ENCODE measurements around the gene KCNH1.

The KCNH1 gene

DNA sequence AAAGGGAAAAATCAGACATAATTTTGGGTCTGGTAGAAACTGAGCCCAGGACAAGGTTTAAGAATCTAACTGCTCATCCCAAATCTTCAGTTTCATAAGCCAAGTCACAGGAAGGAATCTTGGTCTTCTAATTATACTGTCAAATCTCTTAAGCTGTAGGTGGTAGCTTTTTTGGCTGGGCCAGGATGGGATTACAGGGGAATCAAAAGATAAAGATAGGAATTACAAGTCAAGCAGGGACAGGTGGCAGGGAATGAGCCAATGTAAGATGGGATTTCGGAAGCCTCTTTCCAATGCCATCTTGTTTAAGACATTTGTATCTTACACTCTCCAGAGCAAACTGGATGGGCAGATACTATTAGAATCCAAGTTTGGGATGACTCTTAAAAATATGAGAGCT lies 383.5 kb downstream of the KCNH1 start:
- TF ChIP-seq, protein P1, sequence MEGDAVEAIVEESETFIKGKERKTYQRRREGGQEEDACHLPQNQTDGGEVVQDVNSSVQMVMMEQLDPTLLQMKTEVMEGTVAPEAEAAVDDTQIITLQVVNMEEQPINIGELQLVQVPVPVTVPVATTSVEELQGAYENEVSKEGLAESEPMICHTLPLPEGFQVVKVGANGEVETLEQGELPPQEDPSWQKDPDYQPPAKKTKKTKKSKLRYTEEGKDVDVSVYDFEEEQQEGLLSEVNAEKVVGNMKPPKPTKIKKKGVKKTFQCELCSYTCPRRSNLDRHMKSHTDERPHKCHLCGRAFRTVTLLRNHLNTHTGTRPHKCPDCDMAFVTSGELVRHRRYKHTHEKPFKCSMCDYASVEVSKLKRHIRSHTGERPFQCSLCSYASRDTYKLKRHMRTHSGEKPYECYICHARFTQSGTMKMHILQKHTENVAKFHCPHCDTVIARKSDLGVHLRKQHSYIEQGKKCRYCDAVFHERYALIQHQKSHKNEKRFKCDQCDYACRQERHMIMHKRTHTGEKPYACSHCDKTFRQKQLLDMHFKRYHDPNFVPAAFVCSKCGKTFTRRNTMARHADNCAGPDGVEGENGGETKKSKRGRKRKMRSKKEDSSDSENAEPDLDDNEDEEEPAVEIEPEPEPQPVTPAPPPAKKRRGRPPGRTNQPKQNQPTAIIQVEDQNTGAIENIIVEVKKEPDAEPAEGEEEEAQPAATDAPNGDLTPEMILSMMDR (IDR thresholded peaks at IDR 0.05; ENCODE audit: control insufficient read depth, extremely low read depth, insufficient read depth), result no peak
- no peak for DNase-seq (ENCODE audit: low read depth)
- no peak overlapping the region for H3K4me3 ChIP-seq (ENCODE audit: low read depth, low read length)

DNA sequence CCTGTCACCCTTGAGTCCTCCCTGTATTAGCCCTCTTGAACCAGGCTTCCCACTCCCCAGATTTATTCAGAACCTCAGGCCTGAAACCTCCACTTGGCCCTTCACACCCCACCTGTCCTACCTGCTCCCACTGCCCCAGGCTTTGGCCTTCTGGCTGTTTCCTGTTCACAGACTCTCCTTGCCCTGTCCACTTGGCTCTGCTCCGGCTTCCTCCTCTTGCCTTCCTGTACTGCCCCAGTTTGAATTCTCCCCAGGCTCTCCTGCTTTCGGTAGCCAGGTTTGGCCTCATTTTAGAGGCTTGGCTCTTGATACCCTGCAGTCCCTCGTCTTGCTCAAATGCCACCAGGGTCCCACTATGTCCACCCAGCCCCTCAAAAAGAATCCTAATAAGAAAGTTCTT lies 385.2 kb downstream of the KCNH1 start:
- DNase-seq (ENCODE audit: low read depth), result no peak
- TF ChIP-seq, protein P1 (IDR thresholded peaks at IDR 0.05; ENCODE audit: control insufficient read depth, extremely low read depth, insufficient read depth), result no peak
- no peak overlapping the region for H3K4me3 ChIP-seq (ENCODE audit: low read depth, low read length)

DNA sequence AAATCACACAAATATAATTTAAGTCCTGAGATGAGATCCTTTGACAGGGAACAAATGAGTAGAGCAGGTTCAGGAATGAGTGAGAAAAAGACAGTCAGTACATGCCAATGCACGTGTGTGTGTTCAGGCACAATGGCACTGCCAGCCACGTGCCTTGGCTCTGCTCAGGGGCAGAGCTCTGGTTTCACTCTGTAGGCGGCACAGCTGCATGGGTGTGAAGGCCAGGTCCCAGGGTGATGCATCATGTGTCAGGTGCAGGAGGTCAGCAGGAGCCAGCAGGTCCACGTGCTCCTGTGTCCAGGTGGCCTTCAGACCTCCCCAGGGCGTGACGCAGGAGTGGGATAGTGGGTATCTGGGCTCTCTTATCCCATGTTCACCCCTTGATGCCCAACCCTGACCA lies 386.1 kb downstream of the KCNH1 start:
- DNase-seq (ENCODE audit: low read depth), result no peak
- TF ChIP-seq, protein P1 (IDR thresholded peaks at IDR 0.05; ENCODE audit: control insufficient read depth, extremely low read depth, insufficient read depth), result no peak
- no peak overlapping the region for H3K4me3 ChIP-seq (ENCODE audit: low read depth, low read length)

DNA sequence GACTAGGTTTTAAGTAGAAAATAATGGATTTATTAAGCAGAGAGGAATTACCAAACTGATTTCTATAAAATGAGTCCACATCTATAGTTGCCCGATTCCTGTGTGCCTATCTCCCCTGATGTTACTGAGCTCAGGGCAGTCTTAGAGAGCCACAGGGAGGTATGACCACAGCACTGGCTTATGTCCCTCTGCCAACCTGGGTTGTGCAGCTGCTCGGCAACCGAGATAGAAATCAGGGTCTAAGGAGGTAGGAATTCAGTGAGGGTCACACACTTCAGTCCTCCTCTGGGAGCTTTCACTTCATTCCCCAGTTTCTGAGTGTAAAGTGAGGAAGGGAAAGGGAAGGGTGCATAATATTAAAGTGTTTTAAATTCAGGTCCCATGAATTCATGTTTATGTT lies 386.8 kb downstream of the KCNH1 start:
- DNase-seq (ENCODE audit: low read depth), result no peak
- H3K4me3 ChIP-seq (ENCODE audit: low read depth, low read length), result no peak overlapping the region
- TF ChIP-seq, protein P1 (IDR thresholded peaks at IDR 0.05; ENCODE audit: control insufficient read depth, extremely low read depth, insufficient read depth), result no peak

DNA sequence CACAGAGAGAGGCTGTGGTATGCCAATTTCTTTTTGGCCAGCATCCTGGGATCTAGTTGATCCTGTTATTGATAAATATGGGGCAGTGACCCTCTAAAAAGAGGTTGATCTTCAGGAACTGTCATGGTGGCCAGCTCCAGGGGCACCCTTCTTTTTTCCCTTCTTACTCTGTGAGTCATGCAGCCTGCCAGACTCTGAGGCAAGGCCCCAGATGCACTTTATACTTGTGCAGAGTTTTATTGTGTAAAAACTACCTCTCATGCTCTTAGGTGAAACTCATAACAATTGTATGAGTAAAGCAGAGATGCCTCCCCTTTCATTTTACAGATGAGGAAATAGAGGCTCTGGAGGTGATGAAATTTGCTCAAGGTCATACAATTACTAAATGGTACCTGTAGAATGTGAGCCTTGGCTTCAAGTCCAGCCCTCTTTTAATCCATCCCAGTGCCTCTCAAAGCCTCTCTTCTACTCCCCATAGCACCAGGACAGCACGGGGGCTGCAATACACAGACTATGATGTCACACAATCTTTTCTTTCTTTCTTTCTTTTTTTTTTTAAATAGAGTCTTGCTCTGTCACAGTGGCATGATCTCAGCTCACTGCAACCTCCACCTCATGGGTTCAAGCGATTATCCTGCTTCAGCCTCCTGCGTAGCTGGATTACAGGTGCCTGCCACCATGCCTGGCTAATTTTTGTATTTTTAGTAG lies 387.8 kb downstream of the KCNH1 start:
- DNase-seq (ENCODE audit: low read depth), result no peak
- H3K4me3 ChIP-seq (ENCODE audit: low read depth, low read length), result no peak overlapping the region
- TF ChIP-seq, protein P1 (IDR thresholded peaks at IDR 0.05; ENCODE audit: control insufficient read depth, extremely low read depth, insufficient read depth), result no peak

DNA sequence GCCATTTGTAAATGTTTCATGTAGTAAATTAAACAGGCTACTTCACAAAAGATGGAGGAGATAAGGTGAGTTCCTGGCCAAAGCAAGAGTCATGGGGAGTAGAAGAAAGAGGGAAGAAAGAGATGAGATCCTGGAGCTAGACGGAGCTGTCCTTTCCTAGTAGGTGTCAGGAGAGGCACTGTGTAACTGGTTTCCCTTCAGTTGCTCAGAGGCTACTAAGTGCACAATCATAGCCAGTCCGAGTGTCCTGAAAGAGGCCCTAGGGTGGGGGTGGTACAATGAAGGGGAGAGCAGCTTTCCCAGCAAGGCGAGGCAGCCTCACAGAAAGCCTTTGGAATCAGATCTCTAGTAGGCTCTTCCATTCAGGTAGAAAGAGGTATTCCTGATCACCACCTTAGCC lies 390.9 kb downstream of the KCNH1 start:
- no peak overlapping the region for H3K4me3 ChIP-seq (ENCODE audit: low read depth, low read length)
- DNase-seq (ENCODE audit: low read depth), result no peak
- TF ChIP-seq, protein P1 (IDR thresholded peaks at IDR 0.05; ENCODE audit: control insufficient read depth, extremely low read depth, insufficient read depth), result no peak

DNA sequence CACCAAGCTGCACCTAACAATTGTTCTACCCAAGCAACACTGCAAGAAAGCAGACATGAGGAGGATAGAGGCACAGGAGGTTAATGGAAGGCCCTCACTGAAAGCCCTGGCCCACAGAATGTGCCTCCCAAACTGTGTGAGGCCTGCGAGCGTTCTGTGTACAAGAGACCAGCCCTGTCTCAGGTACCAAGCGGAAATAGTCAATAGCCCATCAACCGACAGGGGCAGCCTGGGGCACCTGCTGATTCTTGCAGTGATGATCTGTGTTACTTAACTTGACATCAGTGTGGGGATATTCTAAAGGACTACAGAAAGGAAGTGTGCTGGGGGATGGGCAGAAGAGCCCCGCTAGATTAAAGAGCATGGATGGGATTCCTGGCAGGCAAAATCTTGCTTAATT lies 392.4 kb downstream of the KCNH1 start:
- H3K4me3 ChIP-seq (ENCODE audit: low read depth, low read length), result no peak overlapping the region
- no peak for DNase-seq (ENCODE audit: low read depth)
- TF ChIP-seq, protein P1 (IDR thresholded peaks at IDR 0.05; ENCODE audit: control insufficient read depth, extremely low read depth, insufficient read depth), result no peak

All from LNCaP clone FGC (cell line).